Neural progenitor cell (in vitro differentiated cells): ENCODE data around the gene TMEM250. TPM values are rescaled to one million over a fixed set of nuclear protein-coding genes. Genes with fewer than 3 reads are reported as not detected.

Source experiments
- DNase-seq: peaks from one replicate; pipeline ENCODE4 v3.0.0-alpha.2; 2016; ENCODE audit warnings: low spot score
- H2AFZ ChIP-seq: fragments of 200-600 bp; sonication (generic); replicated peaks from 2 replicates; pipeline ENCODE4 v1.6.1; 2016; ENCODE audit warnings: antibody characterized with exemption
- H3F3A ChIP-seq: fragments of 200-600 bp; sonication (generic); 2 replicates; pipeline ENCODE4 v1.6.1; 2016; ENCODE audit warnings: antibody characterized with exemption, low read depth
- H3K27ac ChIP-seq: fragments of 200-600 bp; sonication (generic); 2 replicates; pipeline ENCODE4 v1.5.1; 2016; ENCODE audit warnings: mild to moderate bottlenecking
- H3K27me3 ChIP-seq: fragments of 200-600 bp; sonication (generic); 2 replicates; pipeline ENCODE4 v1.6.1; 2016; ENCODE audit warnings: mild to moderate bottlenecking, moderate library complexity
- H3K36me3 ChIP-seq: fragments of 200-600 bp; sonication (generic); 2 replicates; pipeline ENCODE4 v1.5.1; 2016
- H3K4me1 ChIP-seq: fragments of 200-600 bp; sonication (generic); 2 replicates; pipeline ENCODE4 v1.6.1; 2016; ENCODE audit warnings: mixed run types
- H3K4me2 ChIP-seq: fragments of 200-600 bp; sonication (generic); 2 replicates; pipeline ENCODE4 v1.6.1; 2016
- H3K4me3 ChIP-seq: fragments of 200-600 bp; sonication (generic); 2 replicates; pipeline ENCODE4 v1.5.1; 2016
- H3K79me2 ChIP-seq: fragments of 200-600 bp; sonication (generic); 2 replicates; pipeline ENCODE4 v1.6.1; 2016; ENCODE audit warnings: low read depth
- H3K9ac ChIP-seq: fragments of 200-600 bp; sonication (generic); 2 replicates; pipeline ENCODE4 v1.6.1; 2016
- H3K9me3 ChIP-seq: fragments of 200-600 bp; sonication (generic); 2 replicates; pipeline ENCODE4 v1.5.1; 2016; ENCODE audit warnings: low read depth
- H4K20me1 ChIP-seq: fragments of 200-600 bp; sonication (generic); 2 replicates; pipeline ENCODE4 v1.6.1; 2016; ENCODE audit warnings: low read depth
- H3K27ac Mint-ChIP-seq: 3 replicates; pipeline ENCODE4 v1.8.0; 2021; ENCODE audit warnings: mixed read lengths
- H3K27me3 Mint-ChIP-seq: 2 replicates; pipeline ENCODE4 v1.8.0; 2022; ENCODE audit warnings: low read depth, mild to moderate bottlenecking, inconsistent platforms, moderate library complexity, mixed read lengths; ENCODE audit not compliant: insufficient read depth
- H3K36me3 Mint-ChIP-seq: 3 replicates; pipeline ENCODE4 v1.8.0; 2021; ENCODE audit warnings: mixed read lengths
- H3K4me1 Mint-ChIP-seq: 3 replicates; pipeline ENCODE4 v1.8.0; 2021; ENCODE audit warnings: mixed read lengths
- H3K4me3 Mint-ChIP-seq: 3 replicates; pipeline ENCODE4 v1.8.0; 2021; ENCODE audit warnings: mild to moderate bottlenecking, moderate library complexity, mixed read lengths
- H3K9me3 Mint-ChIP-seq: 3 replicates; pipeline ENCODE4 v1.8.0; 2020; ENCODE audit warnings: mixed read lengths
- CTCF ChIP-seq: fragments of 200-600 bp; sonication (generic); IDR thresholded peaks from 2 replicates; pipeline ENCODE4 v1.5.1; 2017; ENCODE audit warnings: antibody characterized with exemption, mild to moderate bottlenecking
- EZH2 ChIP-seq: fragments of 200-600 bp; sonication (generic); IDR thresholded peaks from 2 replicates; pipeline ENCODE4 v1.6.1; 2017; ENCODE audit warnings: antibody characterized with exemption, mild to moderate bottlenecking, moderate library complexity
- EZH2phosphoT487 ChIP-seq: fragments of 200-600 bp; sonication (generic); IDR thresholded peaks from 2 replicates; pipeline ENCODE4 v1.6.1; 2017; ENCODE audit warnings: antibody characterized with exemption
- total RNA-seq: library from RNA; depleted of rRNA; stranded (reverse); fragments of >200 nt; gene quantifications from 2 replicates; pipeline ENCODE4 v1.2.3, GENCODE V29; 2015; ENCODE audit warnings: low replicate concordance

TMEM250 gene
- total RNA-seq, 1 donor from 2014 or later, result 16.3 TPM

GRCh38 chr9:136093995-136094881 lies 24.4 kb downstream of the TMEM250 start:
- no peak overlapping the region for H3K27ac Mint-ChIP-seq
- Histone ChIP-seq H4K20me1 (peaks cover 48% of the 10 kb centered on the region), H3K4me3 (peak overlapping the region; percentile 75), H3K9me3 (no peaks in the 10 kb centered on the region), H3K79me2 (peaks cover 6% of the 10 kb centered on the region), H3K4me1 (peaks cover 34% of the 10 kb centered on the region), H3K9ac (no peak overlapping the region), H3K27me3 (peaks cover 45% of the 10 kb centered on the region), H3K27ac (no peak overlapping the region), H3K4me2 (peak overlapping the region; percentile 98), H3K36me3 (no peaks in the 10 kb centered on the region), H3F3A (peaks cover 29% of the 10 kb centered on the region), H2AFZ (no peak overlapping the region)
- H3K27me3 Mint-ChIP-seq, result peaks cover 14% of the 10 kb centered on the region
- H3K4me1 Mint-ChIP-seq, result peaks cover 21% of the 10 kb centered on the region
- no peaks in the 10 kb centered on the region for H3K9me3 Mint-ChIP-seq
- H3K36me3 Mint-ChIP-seq, result no peaks in the 10 kb centered on the region
- H3K4me3 Mint-ChIP-seq, result peak overlapping the region; percentile 80
- peak; percentile 60 for DNase-seq
- no peak for TF ChIP-seq EZH2phosphoT487

GRCh38 chr9:136093346-136093986 lies 25.2 kb downstream of the TMEM250 start:
- H3K36me3 ChIP-seq, result no peaks in the 10 kb centered on the region
- peaks cover 48% of the 10 kb centered on the region for H4K20me1 ChIP-seq
- H3K27ac ChIP-seq, result no peak overlapping the region
- no peaks in the 10 kb centered on the region for H3K9me3 ChIP-seq
- peak overlapping the region; percentile 75 for H3K4me3 ChIP-seq
- H3F3A ChIP-seq, result peaks cover 29% of the 10 kb centered on the region
- DNase-seq, result no peak
- H3K4me3 Mint-ChIP-seq, result peak overlapping the region; percentile 80
- no peak overlapping the region for H3K27ac Mint-ChIP-seq
- H3K27me3 ChIP-seq, result peaks cover 41% of the 10 kb centered on the region
- peaks cover 38% of the 10 kb centered on the region for H3K4me1 ChIP-seq
- no peaks in the 10 kb centered on the region for H3K9me3 Mint-ChIP-seq
- H3K36me3 Mint-ChIP-seq, result no peaks in the 10 kb centered on the region
- peaks cover 13% of the 10 kb centered on the region for H3K27me3 Mint-ChIP-seq
- H2AFZ ChIP-seq, result no peak overlapping the region
- no peak overlapping the region for H3K9ac ChIP-seq
- peak overlapping the region; percentile 98 for H3K4me2 ChIP-seq
- H3K79me2 ChIP-seq, result peaks cover 6% of the 10 kb centered on the region
- H3K4me1 Mint-ChIP-seq, result peaks cover 17% of the 10 kb centered on the region
- TF ChIP-seq EZH2phosphoT487 (no peak), EZH2 (no peak), CTCF (no peak)

GRCh38 chr9:136092741-136093140 lies 25.9 kb downstream of the TMEM250 start:
- H3K36me3 ChIP-seq, result no peaks in the 10 kb centered on the region

More at GRCh38 chr9:136092741-136093140, 25.9 kb downstream of the TMEM250 start:
- peaks cover 48% of the 10 kb centered on the region for H4K20me1 ChIP-seq
- no peak overlapping the region for H3K4me2 ChIP-seq
- H3F3A ChIP-seq, result peaks cover 29% of the 10 kb centered on the region
- H3K79me2 ChIP-seq, result peaks cover 6% of the 10 kb centered on the region
- no peak overlapping the region for H3K27ac Mint-ChIP-seq
- H3K9me3 Mint-ChIP-seq, result no peaks in the 10 kb centered on the region
- H3K4me3 ChIP-seq, result no peak overlapping the region
- peak overlapping the region; percentile 80 for H3K4me3 Mint-ChIP-seq
- H3K27me3 ChIP-seq, result peaks cover 38% of the 10 kb centered on the region
- H3K27me3 Mint-ChIP-seq, result peaks cover 11% of the 10 kb centered on the region
- H3K36me3 Mint-ChIP-seq, result no peaks in the 10 kb centered on the region
- TF ChIP-seq CTCF, result peak; percentile 17
- no peak for TF ChIP-seq EZH2
- TF ChIP-seq EZH2phosphoT487, result no peak
- H2AFZ ChIP-seq, result no peak overlapping the region
- H3K9me3 ChIP-seq, result no peaks in the 10 kb centered on the region
- H3K27ac ChIP-seq, result no peak overlapping the region
- DNase-seq, result peak; percentile 8
- peaks cover 38% of the 10 kb centered on the region for H3K4me1 ChIP-seq
- peaks cover 17% of the 10 kb centered on the region for H3K4me1 Mint-ChIP-seq
- H3K9ac ChIP-seq, result no peak overlapping the region
